Measurements from ENCODE around the gene PCMTD2.

PCMTD2 gene

DNA sequence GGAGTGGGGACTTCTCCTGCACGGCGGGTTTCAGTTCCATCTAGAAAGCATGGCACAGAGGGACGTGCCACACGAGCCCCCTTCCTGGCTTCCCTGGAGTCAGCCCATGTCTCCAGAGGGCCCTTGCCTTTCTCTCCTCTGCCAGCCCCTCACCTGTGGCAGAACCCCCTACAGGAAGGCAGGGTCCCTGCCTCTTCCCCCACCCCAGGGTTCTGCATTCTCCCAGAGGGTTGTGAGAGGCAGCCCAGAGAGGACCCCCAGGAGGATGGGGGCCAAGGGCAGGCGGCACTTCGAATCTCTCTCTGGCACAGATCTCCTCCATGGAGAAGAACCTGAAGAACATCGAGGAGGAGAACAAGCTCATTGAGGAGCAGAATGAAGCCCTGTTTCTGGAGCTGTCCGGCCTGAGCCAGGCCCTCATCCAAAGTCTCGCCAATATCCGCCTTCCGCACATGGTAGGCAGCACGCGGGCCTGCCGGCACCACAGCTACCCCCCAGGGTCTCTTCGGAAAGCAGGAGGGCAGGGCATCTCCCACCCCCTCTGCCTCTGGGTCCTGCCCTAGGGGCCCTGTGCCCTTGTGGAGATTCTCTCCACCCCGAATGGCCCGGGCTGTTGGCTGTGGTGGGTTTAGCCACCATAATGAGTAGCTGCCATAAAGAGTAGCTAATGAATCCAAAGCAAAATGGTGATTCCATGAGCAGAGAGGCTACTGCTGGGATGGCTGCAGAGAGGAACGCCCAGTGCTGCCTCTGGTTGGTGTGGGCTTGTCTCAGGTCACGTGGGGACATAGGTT lies 15.9 kb upstream of the PCMTD2 start:
- peaks cover 7% of the 10 kb centered on the region for H3K27me3 Mint-ChIP-seq (ENCODE audit: low read depth)
- H3K36me3 Mint-ChIP-seq (ENCODE audit: low read depth): no peaks in the 10 kb centered on the region
- H3K4me1 Mint-ChIP-seq: no peaks in the 10 kb centered on the region
- no peaks in the 10 kb centered on the region for H3K9me3 Mint-ChIP-seq
- H3K27ac Mint-ChIP-seq: no peak overlapping the region
- TF ChIP-seq, protein P1, sequence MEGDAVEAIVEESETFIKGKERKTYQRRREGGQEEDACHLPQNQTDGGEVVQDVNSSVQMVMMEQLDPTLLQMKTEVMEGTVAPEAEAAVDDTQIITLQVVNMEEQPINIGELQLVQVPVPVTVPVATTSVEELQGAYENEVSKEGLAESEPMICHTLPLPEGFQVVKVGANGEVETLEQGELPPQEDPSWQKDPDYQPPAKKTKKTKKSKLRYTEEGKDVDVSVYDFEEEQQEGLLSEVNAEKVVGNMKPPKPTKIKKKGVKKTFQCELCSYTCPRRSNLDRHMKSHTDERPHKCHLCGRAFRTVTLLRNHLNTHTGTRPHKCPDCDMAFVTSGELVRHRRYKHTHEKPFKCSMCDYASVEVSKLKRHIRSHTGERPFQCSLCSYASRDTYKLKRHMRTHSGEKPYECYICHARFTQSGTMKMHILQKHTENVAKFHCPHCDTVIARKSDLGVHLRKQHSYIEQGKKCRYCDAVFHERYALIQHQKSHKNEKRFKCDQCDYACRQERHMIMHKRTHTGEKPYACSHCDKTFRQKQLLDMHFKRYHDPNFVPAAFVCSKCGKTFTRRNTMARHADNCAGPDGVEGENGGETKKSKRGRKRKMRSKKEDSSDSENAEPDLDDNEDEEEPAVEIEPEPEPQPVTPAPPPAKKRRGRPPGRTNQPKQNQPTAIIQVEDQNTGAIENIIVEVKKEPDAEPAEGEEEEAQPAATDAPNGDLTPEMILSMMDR (IDR thresholded peaks at IDR 0.05; ENCODE audit: unreplicated experiment in 3 of 3): no peak
- H3K4me3 Mint-ChIP-seq: no peak overlapping the region

DNA sequence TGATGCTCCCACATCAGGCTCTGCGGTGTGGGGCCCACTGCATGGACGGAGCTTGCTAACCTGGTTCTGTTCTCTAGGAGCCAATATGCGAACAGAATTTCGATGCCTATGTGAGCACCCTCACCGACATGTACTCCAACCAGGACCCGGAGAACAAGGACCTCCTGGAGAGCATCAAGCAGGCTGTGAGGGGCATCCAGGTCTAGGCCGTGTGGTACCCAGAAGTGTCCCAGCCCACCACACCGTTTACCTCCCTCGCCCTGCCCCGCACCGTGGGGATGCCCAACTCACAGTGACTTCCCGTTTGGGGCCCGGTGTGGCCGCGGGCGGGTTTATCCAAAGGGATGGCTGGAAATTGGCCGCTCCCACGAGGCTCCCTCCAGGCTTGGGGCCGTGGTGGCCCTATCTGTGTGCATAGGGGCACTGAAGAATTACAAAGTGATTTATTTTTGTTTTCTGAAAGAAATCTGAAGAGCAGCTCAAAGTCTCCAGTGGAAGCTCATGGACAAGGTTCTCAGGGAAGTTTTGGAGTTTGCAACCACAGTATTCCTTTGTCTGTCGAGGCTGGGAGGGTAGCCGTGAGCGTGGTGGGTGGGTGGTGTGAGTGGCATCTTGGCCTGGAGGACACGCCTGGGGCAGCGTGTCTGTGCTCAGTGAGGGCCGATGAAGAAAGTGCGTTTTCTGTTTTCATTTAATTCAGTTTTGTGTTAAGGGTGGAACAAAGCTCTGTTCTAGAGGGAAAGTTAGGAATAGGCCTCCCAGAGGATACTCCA lies 15.1 kb upstream of the PCMTD2 start:
- H3K4me3 Mint-ChIP-seq: no peak overlapping the region
- no peaks in the 10 kb centered on the region for H3K9me3 Mint-ChIP-seq
- TF ChIP-seq, protein P1 (IDR thresholded peaks at IDR 0.05; ENCODE audit: unreplicated experiment in 3 of 3): no peak
- no peaks in the 10 kb centered on the region for H3K36me3 Mint-ChIP-seq (ENCODE audit: low read depth)
- H3K4me1 Mint-ChIP-seq: no peaks in the 10 kb centered on the region
- H3K27ac Mint-ChIP-seq: no peak overlapping the region
- H3K27me3 Mint-ChIP-seq (ENCODE audit: low read depth): peaks cover 7% of the 10 kb centered on the region

DNA sequence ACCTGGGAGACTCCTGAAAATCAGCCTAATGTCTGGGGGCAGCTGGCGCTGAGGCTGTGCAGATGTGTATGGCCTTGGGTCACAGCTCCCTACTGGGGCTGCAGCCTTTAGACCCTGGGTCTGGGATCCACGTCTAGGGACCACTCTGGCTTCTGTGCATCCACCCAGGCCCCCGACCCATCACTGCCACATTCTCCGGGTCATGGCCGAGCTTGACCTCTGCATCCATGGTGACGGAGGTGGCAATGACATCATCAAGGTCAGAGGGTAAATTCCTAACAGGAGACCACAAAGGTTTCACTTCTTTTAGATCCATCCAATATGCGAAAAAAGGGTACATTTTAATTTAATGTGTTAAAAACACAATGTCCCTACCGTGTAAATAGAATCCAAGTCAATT lies 14.5 kb upstream of the PCMTD2 start:
- no peak overlapping the region for H3K27ac Mint-ChIP-seq
- no peaks in the 10 kb centered on the region for H3K4me1 Mint-ChIP-seq
- peaks cover 11% of the 10 kb centered on the region for H3K27me3 Mint-ChIP-seq (ENCODE audit: low read depth)
- TF ChIP-seq, protein P1 (IDR thresholded peaks at IDR 0.05; ENCODE audit: unreplicated experiment in 3 of 3): no peak
- no peaks in the 10 kb centered on the region for H3K36me3 Mint-ChIP-seq (ENCODE audit: low read depth)
- no peak overlapping the region for H3K4me3 Mint-ChIP-seq
- H3K9me3 Mint-ChIP-seq: no peaks in the 10 kb centered on the region

DNA sequence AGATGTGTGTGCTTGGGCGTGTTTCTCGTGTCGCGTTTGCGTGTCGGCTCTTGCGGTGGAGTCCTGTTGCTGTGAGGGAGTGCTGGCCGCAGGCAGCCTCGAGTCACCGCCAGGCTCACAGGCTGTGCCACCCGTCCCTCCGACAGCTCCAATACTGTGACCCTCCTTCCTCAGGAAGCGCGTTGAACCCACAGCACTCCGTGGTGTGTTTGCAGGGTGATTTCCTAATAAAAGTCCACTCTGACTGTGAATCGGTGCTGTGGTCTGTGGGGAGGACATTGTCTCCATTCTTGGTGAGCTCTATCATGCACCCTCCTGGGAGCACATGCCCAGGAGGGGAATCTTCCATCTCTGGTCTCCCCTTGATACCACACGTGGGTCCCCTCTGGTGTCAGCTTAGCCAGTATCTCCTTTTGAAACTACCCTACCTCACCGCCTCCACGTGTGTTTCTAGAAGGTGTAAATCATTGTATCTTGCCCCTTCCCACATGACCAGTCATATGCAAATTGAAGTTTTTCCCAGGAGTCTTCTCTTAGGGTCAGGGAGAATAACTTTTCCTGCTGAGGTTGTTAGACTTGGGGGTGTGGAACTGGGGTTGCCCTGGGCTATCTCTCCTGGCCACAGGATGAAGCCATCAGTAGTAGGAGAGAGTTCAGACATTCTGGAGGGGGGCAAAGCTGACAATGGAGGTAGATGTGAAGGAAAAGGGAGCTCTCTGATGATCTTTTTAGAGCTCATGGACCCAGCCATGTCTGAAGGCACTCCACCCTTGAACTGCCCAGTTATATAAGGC lies 13.3 kb upstream of the PCMTD2 start:
- Mint-ChIP-seq H3K9me3 (no peaks in the 10 kb centered on the region), H3K27ac (no peak overlapping the region), H3K27me3 (ENCODE audit: low read depth) (peaks cover 19% of the 10 kb centered on the region), H3K4me1 (no peaks in the 10 kb centered on the region), H3K4me3 (no peak overlapping the region), H3K36me3 (ENCODE audit: low read depth) (no peaks in the 10 kb centered on the region)
- TF ChIP-seq, protein P1 (IDR thresholded peaks at IDR 0.05; ENCODE audit: unreplicated experiment in 3 of 3): no peak

DNA sequence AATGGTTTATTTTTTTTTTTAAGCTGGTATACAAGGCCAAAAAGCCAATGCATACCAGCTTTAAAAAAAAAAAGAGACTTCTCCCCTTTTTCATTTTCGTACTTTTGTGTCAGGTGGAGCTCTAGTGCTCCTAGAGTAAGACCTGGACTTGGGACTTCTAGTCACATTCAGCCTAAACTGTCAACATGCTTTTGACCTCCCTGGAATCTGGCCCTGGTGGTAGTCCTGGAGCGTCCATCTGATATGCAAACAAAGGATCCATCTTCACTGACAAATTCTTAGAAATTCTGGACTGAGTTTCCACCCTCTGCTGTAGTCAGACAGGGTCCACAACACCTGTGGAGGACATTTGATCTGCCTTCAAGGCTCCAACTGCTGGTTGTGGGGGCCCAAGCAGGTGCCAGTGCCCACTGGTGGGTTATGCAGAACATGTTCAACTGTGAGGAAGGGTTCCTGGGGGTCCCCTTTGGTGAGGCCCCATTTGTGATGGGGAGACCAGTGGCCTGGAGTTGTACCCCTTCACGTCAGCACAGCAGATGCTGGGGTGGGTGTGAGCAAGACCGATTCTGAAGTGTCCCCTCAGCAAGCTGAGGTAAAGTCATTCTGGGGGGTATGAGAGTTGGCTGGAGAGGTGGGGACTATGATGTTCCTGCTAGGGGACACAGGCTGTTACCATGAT lies 12.6 kb upstream of the PCMTD2 start:
- Mint-ChIP-seq H3K36me3 (ENCODE audit: low read depth) (no peaks in the 10 kb centered on the region), H3K27ac (no peak overlapping the region), H3K9me3 (no peaks in the 10 kb centered on the region), H3K4me1 (no peaks in the 10 kb centered on the region), H3K27me3 (ENCODE audit: low read depth) (peaks cover 19% of the 10 kb centered on the region), H3K4me3 (no peak overlapping the region)
- TF ChIP-seq, protein P1 (IDR thresholded peaks at IDR 0.05; ENCODE audit: unreplicated experiment in 3 of 3): no peak
